Retinal pigment epithelial cell (primary cell): Measurements from ENCODE around the gene TBC1D4.
A peak's percentile ranks its signal among the peaks of the same experiment; 100 is the strongest.

Source experiments
- DNase-seq: peaks from one replicate; pipeline ENCODE4 v3.0.0-alpha.2; 2010; ENCODE audit warnings: low read depth
- H3K4me3 ChIP-seq: 2 replicates; pipeline ENCODE4 v1.5.1; 2011; ENCODE audit warnings: mild to moderate bottlenecking, low read length, control low read depth, moderate library complexity
- TF ChIP-seq, protein P1 (sequence below): conservative IDR thresholded peaks from 2 replicates; pipeline ENCODE4 v1.5.1; 2011; ENCODE audit warnings: low read depth, low read length, control low read depth, inconsistent platforms

TBC1D4 gene

GRCh38 chr13:75264611-75265010 is 217.4 kb downstream of the TBC1D4 start:
- DNase-seq = no peak
- TF ChIP-seq, protein P1, sequence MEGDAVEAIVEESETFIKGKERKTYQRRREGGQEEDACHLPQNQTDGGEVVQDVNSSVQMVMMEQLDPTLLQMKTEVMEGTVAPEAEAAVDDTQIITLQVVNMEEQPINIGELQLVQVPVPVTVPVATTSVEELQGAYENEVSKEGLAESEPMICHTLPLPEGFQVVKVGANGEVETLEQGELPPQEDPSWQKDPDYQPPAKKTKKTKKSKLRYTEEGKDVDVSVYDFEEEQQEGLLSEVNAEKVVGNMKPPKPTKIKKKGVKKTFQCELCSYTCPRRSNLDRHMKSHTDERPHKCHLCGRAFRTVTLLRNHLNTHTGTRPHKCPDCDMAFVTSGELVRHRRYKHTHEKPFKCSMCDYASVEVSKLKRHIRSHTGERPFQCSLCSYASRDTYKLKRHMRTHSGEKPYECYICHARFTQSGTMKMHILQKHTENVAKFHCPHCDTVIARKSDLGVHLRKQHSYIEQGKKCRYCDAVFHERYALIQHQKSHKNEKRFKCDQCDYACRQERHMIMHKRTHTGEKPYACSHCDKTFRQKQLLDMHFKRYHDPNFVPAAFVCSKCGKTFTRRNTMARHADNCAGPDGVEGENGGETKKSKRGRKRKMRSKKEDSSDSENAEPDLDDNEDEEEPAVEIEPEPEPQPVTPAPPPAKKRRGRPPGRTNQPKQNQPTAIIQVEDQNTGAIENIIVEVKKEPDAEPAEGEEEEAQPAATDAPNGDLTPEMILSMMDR = no peak
- H3K4me3 ChIP-seq = no peak overlapping the region

DNA sequence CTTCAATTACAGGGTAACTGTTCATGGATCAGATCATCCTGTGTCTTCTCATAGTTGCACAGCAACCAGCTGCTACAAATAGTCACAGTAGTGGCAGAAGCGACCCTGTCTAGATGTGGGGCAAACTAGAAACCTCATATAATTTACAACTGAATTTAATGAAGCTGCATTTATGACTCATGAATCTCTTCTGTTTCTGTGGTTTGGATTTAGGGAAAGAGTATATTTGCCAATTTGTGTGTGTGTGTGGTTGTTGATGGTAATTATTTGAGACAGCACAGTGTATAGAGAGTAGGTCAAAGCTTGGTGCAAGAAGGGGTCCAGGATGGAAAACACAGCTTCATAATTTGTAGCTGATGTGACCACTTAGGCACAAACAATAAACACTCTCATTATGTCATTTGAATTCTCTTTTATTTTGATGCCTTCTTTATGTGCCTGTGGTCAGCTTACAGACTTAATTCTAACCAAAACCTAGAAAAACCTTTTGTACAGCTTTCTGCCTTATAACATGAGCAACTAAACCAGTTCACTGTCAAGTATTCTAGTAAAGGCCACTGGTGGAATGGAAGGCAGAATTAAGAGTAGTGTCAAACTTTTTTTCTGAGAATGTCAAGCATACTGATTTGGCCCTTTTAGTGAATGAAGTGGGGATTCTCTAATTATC is 218.1 kb downstream of the TBC1D4 start:
- no peak overlapping the region for H3K4me3 ChIP-seq
- TF ChIP-seq, protein P1 = no peak
- no peak for DNase-seq

- H3K4me3 ChIP-seq = no peak overlapping the region
- TF ChIP-seq, protein P1 = peak; percentile 67
- no peak for DNase-seq
These were observed 223.7 kb downstream of the TBC1D4 start for GRCh38 chr13:75258159-75258782.

- no peak for DNase-seq
- no peak overlapping the region for H3K4me3 ChIP-seq
- TF ChIP-seq, protein P1 = no peak
These were observed 225.0 kb downstream of the TBC1D4 start for GRCh38 chr13:75256922-75257321.

DNA sequence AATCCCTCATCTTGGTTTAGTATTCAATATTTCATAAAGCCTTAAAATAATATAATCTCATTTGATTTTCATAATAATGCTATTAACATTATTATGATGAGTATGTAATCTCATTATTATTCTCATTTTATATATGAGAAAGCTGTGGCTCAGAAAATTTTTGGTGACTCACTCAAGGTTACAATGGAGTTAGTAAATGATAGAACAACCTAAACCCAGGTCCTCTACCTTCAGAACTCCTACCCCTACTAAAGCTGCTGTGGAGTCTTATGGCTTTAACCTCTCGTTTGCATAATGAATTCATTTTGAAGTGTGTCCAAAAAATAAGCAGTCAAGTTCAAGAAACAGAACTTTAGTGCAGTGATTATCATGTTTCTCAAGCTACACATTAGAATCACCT is 226.3 kb downstream of the TBC1D4 start:
- DNase-seq = no peak
- no peak overlapping the region for H3K4me3 ChIP-seq
- TF ChIP-seq, protein P1 = no peak

DNA sequence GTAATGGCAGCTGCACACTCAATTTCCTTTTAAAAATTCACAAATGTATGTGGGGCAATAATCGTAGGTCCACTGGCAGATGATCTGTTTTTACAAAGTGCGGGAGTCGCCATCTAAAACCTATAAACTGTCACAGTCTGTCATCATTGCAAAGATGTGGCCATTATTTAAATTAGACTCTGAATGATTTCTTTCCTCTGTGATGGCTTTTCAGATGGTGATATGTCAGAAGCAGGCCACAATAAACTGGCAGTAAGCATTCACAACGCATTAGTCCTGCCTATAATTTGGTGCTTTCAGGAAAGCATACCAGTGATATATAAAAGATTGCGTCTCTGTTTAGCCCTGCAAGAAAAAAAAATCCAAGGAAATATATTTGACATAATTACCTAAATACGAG is 226.8 kb downstream of the TBC1D4 start:
- no peak overlapping the region for H3K4me3 ChIP-seq
- DNase-seq = no peak
- TF ChIP-seq, protein P1 = no peak

GRCh38 chr13:75251188-75251587 is 230.8 kb downstream of the TBC1D4 start:
- TF ChIP-seq, protein P1 = no peak
- no peak overlapping the region for H3K4me3 ChIP-seq
- no peak for DNase-seq
